H1 (cell line): ENCODE data around the gene MASTL. TPM values are rescaled to one million over a fixed set of nuclear protein-coding genes. Genes with fewer than 3 reads are reported as not detected.

ENCODE experiments used
- ASH2L ChIP-seq: fragments of 200-600, 300-600 bp; sonication (generic); IDR thresholded peaks from one replicate; pipeline ENCODE4 v1.7.1; 2017; ENCODE audit warnings: low read length
- ATF2 ChIP-seq: IDR thresholded peaks from 2 replicates; pipeline ENCODE4 v1.6.1; 2012; ENCODE audit warnings: low read length, inconsistent platforms
- BRCA1 ChIP-seq: IDR thresholded peaks from 2 replicates; pipeline ENCODE4 v1.6.1; 2012; ENCODE audit warnings: low read depth, low read length, improper control_type of control experiment
- CHD7 ChIP-seq: fragments of 300-600 bp; sonication (generic); IDR thresholded peaks from 2 replicates; pipeline ENCODE4 v1.7.1; 2012; ENCODE audit warnings: low read length, moderate library complexity, mild to moderate bottlenecking, inconsistent platforms; ENCODE audit not compliant: insufficient replicate concordance
- CREB1 ChIP-seq: IDR thresholded peaks from 2 replicates; pipeline ENCODE4 v1.6.1; 2012; ENCODE audit warnings: inconsistent platforms
- EP300 ChIP-seq, 2 experiments: IDR thresholded peaks; 1 replicate in 1 of 2; 2 replicates in 1 of 2; pipeline ENCODE4 v1.6.1; 2011 to 2012; ENCODE audit warnings: low read depth in 2 of 2, low read length in 2 of 2, mild to moderate bottlenecking in 2 of 2, borderline replicate concordance in 1 of 2, inconsistent platforms in 1 of 2, moderate library complexity in 1 of 2
- FOSL1 ChIP-seq: IDR thresholded peaks from 2 replicates; pipeline ENCODE4 v1.6.1; 2011; ENCODE audit warnings: mild to moderate bottlenecking, low read depth, low read length, moderate library complexity; ENCODE audit not compliant: insufficient read depth
- KDM4A ChIP-seq: IDR thresholded peaks from one replicate; pipeline ENCODE4 v1.7.1; 2012; ENCODE audit warnings: low read depth, mild to moderate bottlenecking, moderate library complexity, low read length, inconsistent platforms; ENCODE audit not compliant: severe bottlenecking
- KDM5A ChIP-seq: fragments of 200-600 bp; IDR thresholded peaks from 2 replicates; pipeline ENCODE4 v1.7.1; 2012; ENCODE audit warnings: mild to moderate bottlenecking, low read length, inconsistent platforms, mixed read lengths
- NRF1 ChIP-seq: IDR thresholded peaks from 2 replicates; pipeline ENCODE4 v1.6.1; 2011; ENCODE audit warnings: mild to moderate bottlenecking, low read depth, low read length, improper control_type of control experiment
- SIX5 ChIP-seq: IDR thresholded peaks from 2 replicates; pipeline ENCODE4 v1.6.1; 2011; ENCODE audit warnings: mild to moderate bottlenecking, low read depth, low read length
- polyA plus RNA-seq, 7 experiments: library from polyadenylated mRNA; depleted of rRNA in 3 of 7; stranded (reverse) in 5 of 7; unstranded in 2 of 7; fragments of >200 nt in 5 of 7; fragments of 200-250 nt in 2 of 7; gene quantifications; 1 replicate in 5 of 7; 2 replicates in 1 of 7; 4 replicates in 1 of 7; pipeline versions ENCODE4 v1.2.1 to v1.2.3, GENCODE V29; 2011 to 2013; ENCODE audit warnings: missing spikeins in 2 of 7, mixed read lengths in 2 of 7
- total RNA-seq: library from RNA; stranded (reverse); fragmentation: NEBNext Ultra II Directional; extraction: Animal tissue kit (Norgen Biotek cat#: 25700); gene quantifications from 2 replicates; pipeline ENCODE4 v1.2.1, GENCODE V29; 2021

Gene MASTL
- total and polyA plus RNA-seq, 2 of the 8 experiments (the other 6 are each of a cell fraction or from before 2014, with no cell fraction given): 14.9 to 42.5 TPM

DNA sequence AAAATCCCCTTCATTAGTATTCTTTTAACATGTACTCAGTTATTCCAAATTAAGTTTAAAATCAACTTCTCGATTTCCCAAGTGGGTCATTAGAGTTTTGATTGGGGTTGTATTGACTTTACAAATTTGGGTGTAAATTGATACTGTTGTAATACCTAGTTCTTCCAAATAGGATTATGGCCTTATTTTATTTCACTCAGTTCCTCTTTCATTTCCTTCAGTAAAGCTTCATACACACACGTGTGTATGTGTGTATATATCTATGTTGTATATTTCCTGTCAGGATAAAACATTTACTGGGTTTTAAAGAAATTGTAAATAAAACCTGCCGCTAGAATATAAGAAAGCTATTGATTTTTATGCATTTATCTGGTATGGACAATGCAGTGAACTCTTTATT lies 16.9 kb upstream of the MASTL start (continued):
- TF ChIP-seq CHD7 (no peak), ATF2 (no peak), NRF1 (no peak), BRCA1 (no peak), ASH2L (no peak), CREB1 (no peak), KDM4A (no peak), EP300 (IDR thresholded peaks at IDR 0.05; ENCODE audit: borderline replicate concordance in 1 of 2, low read depth in 2 of 2, low read length in 2 of 2) (no peak), KDM5A (no peak), SIX5 (no peak), FOSL1 (no peak)
